Measurements from ENCODE around the gene EPB41. TPM values are rescaled to one million over a fixed set of nuclear protein-coding genes. Genes with fewer than 3 reads are reported as not detected.
"Not testable (repeated sequence)": the region's sequence is repeated elsewhere in the genome, so short reads cannot be mapped to it uniquely, and the experiment has no call there.

Gene EPB41
- 10 to 100 TPM; 50.7 to 60.5 TPM for total RNA-seq

DNA sequence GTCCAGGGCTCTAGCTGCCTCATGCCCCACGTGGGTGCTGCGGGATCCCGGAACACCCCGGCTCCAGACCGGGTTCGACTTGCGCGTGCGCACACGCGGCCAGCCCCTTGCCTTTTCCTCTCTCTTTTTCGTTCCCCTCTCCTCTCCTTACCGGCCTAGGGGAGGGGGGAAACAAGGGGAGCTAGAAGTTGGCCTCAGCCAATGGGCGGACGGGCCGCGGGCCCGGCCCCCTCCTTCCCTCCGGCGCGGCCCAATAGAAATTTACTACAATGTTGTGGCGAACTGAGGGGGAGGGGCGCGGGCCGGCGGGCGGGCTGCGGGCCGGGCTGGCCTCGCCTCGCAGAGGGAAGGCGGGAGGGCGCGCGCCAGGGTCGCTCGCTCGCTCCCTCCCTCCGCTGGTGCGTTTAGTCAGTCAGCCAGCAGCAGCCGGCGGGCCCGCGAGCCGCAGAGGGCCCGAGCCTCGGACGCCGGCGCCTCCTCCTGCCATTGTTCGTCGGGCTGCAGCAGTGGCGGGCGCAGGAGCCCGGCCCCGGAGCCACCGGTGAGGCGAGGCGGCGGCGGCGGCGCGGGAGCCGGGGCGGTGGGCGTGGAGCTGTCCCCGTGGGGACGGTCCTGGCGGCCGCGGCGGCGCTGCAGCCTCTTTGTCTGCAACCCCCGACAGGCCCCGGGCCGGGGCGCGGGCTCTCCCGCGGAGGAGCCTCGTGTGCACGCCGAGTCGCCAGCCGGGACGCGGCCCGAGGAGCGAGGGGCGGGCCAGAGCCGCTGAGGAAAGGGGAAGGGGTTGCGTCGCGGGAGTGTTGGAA lies at the start of gene EPB41:
Gene EPB41 (plus strand): TSS at position 342 of the 803 bp plus-strand sequence. CDS start 72,869 bp downstream, outside the sequence.
- H3K4me3 Mint-ChIP-seq = peak within 1 kb of the TSS; percentile 93
- peaks cover 33 to 41% of the 10 kb centered on the region in 2 donors for H3K4me1 Mint-ChIP-seq (ENCODE audit: low read depth in 2 of 2)
- no peaks in the 10 kb centered on the region for H3K27me3 Mint-ChIP-seq
- DNase-seq (ENCODE audit: low spot score) (peak; percentile 92), ATAC-seq (peak; percentile 94 to 97)
- H3K9me3 Mint-ChIP-seq = no peaks in the 10 kb centered on the region
- peak within 1 kb of the TSS; percentile 67 to 73 for H3K27ac Mint-ChIP-seq
- no peaks in the 10 kb centered on the region for H3K36me3 Mint-ChIP-seq

DNA sequence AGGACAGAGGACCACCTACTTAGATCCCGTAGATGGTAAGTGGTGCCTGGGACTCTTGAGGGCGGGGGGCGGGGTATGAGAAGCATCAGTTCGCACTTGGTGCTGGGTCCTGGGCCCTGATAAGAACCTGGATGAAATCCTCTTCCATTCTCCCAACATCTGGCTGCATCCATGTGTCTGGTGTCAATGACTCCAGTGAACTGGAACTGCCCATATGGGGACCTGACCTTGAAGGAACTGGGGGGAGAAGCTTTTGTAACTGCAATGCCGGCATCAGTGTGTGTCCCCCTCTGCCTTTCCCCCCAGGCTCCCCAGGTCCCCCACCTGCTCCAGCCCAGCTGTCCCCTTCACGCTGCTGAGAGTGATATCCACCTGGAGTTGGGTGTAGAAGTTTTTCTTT lies 49.7 kb upstream of the EPB41 start:
- ATAC-seq = no peak
- no peak for DNase-seq (ENCODE audit: low spot score)
- no peaks in the 10 kb centered on the region for H3K36me3 Mint-ChIP-seq
- no peak overlapping the region for H3K4me3 Mint-ChIP-seq
- H3K9me3 Mint-ChIP-seq = no peaks in the 10 kb centered on the region
- H3K27me3 Mint-ChIP-seq = peaks cover 8% of the 10 kb centered on the region in 2 donors
- no peaks in the 10 kb centered on the region for H3K4me1 Mint-ChIP-seq (ENCODE audit: low read depth in 2 of 2)
- H3K27ac Mint-ChIP-seq = no peak overlapping the region

DNA sequence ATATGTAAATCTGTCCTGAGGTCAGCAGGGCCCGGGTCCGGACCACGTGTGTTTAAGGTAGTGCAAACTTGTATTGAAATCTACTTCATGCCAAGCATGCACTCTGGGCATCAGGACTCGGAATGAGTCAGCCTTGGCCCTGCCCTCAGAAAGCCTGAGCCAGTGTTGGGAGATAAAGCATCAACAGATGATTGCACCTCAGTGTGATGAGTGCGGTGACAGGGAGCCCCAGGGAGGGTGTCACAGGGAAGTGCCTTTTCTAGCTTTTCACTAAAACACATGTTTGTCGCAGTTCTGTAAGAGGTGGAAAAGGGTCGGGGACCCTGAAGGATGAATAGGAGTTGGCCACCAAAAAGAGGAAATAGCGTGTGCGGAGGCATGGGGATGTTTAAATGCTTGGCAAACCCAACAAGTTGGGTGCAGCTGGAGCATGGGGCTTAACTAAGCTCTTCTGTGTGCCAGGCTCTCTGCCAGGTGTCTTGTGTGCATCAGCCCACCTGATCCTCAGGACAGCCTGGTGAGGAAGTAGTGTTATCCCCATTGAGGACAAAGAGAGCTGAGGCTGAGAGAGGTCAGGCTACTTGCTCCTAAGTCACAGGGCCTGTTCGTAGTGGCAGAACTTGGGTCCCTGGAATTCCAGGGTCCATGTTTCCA lies 48.2 kb upstream of the EPB41 start:
- no peaks in the 10 kb centered on the region for H3K4me1 Mint-ChIP-seq (ENCODE audit: low read depth in 2 of 2)
- peaks cover 8% of the 10 kb centered on the region in 2 donors for H3K27me3 Mint-ChIP-seq
- DNase-seq (ENCODE audit: low spot score) (no peak), ATAC-seq (no peak)
- no peaks in the 10 kb centered on the region for H3K9me3 Mint-ChIP-seq
- H3K4me3 Mint-ChIP-seq = no peak overlapping the region
- no peak overlapping the region for H3K27ac Mint-ChIP-seq
- H3K36me3 Mint-ChIP-seq = no peaks in the 10 kb centered on the region

DNA sequence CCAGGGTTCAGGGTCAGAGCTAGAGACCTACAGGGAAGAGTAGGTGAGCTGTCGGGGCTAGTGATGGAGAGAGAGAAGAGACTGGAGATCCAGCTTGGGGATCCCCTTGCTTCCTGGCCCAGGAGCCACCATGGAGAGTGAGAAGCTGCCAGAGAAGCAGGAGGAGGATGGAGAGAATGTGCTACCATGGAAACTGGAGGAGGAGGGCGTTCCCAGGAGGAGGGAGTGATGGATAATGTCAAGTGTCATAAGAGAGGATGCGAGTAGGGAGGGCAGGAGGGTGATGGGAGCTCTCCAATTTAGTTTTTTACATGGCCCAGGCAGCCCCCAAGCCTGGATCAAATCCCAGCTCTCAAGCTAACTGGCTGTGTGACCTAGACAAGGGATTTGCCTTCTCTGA lies 46.5 kb upstream of the EPB41 start:
- Mint-ChIP-seq H3K4me3 (no peak overlapping the region), H3K27ac (no peak overlapping the region), H3K9me3 (no peaks in the 10 kb centered on the region), H3K27me3 (peaks cover 8% of the 10 kb centered on the region in 2 donors), H3K4me1 (ENCODE audit: low read depth in 2 of 2) (no peaks in the 10 kb centered on the region), H3K36me3 (no peaks in the 10 kb centered on the region)
- ATAC-seq = no peak
- DNase-seq (ENCODE audit: low spot score) = no peak

DNA sequence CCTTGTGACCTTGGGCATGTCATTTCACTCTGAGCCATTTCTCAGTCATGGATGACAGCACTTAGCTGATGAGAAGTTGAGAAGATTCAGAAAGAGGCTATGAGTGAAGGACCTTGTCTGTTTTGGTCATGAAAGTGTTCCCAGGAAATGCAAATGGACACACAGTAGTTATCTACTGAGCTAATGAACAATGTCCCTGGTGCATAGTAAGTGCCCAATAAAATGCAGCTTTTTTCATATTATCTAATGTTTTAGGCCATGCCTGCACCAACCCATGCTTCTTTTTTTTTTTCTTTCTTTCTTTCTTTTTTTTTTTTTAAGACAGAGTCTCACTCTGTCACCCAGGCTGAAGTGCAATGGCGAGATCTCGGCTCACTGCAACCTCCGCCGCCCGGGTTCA lies 44.4 kb upstream of the EPB41 start:
- ATAC-seq (no peak), DNase-seq (ENCODE audit: low spot score) (no peak)
- Mint-ChIP-seq H3K27me3 (peaks cover 8 to 10% of the 10 kb centered on the region in 2 donors), H3K36me3 (no peaks in the 10 kb centered on the region), H3K4me3 (no peak overlapping the region), H3K27ac (no peak overlapping the region), H3K9me3 (no peaks in the 10 kb centered on the region), H3K4me1 (ENCODE audit: low read depth in 2 of 2) (no peaks in the 10 kb centered on the region)

DNA sequence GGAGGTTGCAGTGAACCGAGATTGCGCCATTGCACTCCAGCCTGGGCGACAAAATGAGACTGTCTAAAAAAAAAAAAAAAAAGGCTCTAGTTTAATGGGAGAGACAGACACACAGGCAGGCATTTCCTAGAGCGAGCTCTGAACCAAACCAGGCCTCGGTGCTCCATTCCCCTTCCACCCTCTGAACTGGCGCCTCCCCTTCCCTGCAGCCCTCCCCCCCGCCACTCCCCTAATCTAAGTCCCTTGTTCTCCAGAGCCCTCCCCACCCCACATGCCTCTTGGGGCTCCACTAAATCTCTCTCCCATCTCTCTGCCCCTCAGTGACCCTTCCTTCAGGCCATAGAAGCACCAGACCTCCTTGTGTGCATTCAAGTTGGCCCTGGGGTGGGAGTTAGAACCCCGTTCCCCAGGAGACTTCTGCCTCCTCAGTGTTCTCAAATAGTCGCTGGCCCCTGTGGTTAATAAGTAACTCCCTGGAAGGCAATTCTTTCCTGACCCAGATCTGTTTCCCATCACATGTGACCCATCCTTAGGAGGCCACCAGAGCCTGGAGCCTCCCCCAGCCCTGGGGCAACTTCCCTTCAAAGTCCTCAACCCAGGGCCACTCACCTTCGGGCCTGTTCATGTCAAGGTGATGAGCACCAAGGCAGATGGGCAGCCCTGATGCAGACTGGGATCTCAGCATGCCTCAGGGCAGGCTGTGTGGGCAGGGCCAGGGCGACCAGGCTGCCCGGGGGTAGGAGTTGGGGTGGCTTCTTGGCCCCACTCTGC lies 42.6 kb upstream of the EPB41 start:
- Mint-ChIP-seq H3K36me3 (no peaks in the 10 kb centered on the region), H3K4me1 (ENCODE audit: low read depth in 2 of 2) (no peaks in the 10 kb centered on the region), H3K27ac (no peak overlapping the region), H3K9me3 (no peaks in the 10 kb centered on the region), H3K4me3 (no peak overlapping the region), H3K27me3 (peaks cover 8 to 10% of the 10 kb centered on the region in 2 donors)
- ATAC-seq (no peak), DNase-seq (ENCODE audit: low spot score) (no peak)

DNA sequence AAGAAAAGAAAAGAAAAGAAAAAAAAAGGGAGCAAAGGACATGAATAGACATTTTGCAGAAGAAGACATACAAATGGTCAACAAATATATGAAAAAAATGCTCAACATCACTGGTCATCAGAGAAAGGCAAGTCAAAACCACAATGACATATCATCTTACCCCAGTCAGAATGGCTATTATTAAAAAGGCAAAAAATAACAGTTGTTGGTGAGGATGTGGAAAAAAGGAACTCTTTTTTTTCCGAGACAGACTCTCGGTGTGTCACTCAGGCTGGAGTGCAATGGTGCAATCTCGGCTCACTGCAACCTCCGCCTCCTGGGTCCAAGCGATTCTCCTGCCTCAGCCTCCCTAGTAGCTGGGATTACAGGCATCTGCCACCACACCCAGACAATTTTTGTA lies 39.2 kb upstream of the EPB41 start:
- not testable (repeated sequence) for H3K27ac Mint-ChIP-seq; H3K4me1 Mint-ChIP-seq (ENCODE audit: low read depth in 2 of 2); DNase-seq (ENCODE audit: low spot score); H3K36me3 Mint-ChIP-seq; ATAC-seq; H3K9me3 Mint-ChIP-seq; H3K4me3 Mint-ChIP-seq; H3K27me3 Mint-ChIP-seq

DNA sequence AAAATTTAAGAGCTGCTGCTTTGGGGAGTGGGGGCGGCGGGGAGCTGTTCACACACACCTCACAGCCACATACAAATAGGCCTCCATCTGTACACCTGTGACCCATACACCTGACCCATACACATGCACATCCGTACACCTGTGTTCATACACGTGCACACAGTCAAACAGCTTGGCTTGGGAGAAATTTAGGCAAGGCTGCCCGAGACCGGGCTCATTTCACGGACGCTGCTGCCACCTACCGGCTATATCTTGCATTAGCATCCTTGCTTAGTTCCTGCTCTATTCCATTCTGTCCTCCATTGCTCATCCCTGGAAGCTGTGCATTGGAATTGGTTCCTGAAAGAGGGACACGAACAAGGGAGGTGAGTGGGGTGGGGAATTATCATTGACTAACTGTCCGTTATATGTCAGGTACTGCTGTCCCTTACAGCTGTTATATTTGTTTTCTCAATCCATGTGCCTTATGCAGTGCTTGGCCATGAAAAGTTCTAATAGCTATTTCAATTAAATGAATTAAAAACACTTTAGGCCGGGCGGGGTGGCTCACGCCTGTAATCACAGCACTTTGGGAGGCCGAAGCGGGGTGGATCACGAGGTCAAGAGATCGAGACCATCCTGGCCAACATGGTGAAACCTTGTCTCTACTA lies 37.1 kb upstream of the EPB41 start:
- ATAC-seq (peak; percentile 72 to 79), DNase-seq (ENCODE audit: low spot score) (no peak)
- Mint-ChIP-seq H3K4me1 (ENCODE audit: low read depth in 2 of 2) (peaks cover 6 to 7% of the 10 kb centered on the region in 2 donors), H3K36me3 (no peaks in the 10 kb centered on the region), H3K9me3 (no peaks in the 10 kb centered on the region), H3K4me3 (no peak overlapping the region), H3K27ac (no peak overlapping the region), H3K27me3 (peaks cover 0 to 2% of the 10 kb centered on the region in 2 donors)

DNA sequence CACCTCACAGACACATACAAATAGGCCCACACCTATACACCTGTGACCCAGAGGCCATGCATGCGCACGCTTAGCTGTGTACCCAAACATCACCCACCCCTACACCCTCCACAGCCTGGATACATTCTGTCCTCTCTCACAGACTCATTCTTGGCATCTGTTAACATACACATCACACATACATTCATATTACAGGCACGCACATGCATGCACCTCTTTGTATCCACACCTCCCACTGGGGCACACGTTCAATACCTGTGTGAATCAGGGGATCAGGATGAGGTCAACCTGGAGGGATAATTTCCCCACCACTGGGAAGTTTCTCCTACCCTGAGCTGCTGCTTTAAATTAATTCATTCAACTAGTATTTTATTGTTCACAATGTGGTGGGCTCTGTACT lies 35.6 kb upstream of the EPB41 start:
- H3K9me3 Mint-ChIP-seq = no peaks in the 10 kb centered on the region
- no peaks in the 10 kb centered on the region for H3K36me3 Mint-ChIP-seq
- no peaks in the 10 kb centered on the region for H3K27me3 Mint-ChIP-seq
- no peak overlapping the region for H3K4me3 Mint-ChIP-seq
- H3K4me1 Mint-ChIP-seq (ENCODE audit: low read depth in 2 of 2) = peaks cover 12 to 13% of the 10 kb centered on the region in 2 donors
- no peak overlapping the region for H3K27ac Mint-ChIP-seq
- ATAC-seq = peak in 1 of 2 donors; percentile 34
- DNase-seq (ENCODE audit: low spot score) = no peak

DNA sequence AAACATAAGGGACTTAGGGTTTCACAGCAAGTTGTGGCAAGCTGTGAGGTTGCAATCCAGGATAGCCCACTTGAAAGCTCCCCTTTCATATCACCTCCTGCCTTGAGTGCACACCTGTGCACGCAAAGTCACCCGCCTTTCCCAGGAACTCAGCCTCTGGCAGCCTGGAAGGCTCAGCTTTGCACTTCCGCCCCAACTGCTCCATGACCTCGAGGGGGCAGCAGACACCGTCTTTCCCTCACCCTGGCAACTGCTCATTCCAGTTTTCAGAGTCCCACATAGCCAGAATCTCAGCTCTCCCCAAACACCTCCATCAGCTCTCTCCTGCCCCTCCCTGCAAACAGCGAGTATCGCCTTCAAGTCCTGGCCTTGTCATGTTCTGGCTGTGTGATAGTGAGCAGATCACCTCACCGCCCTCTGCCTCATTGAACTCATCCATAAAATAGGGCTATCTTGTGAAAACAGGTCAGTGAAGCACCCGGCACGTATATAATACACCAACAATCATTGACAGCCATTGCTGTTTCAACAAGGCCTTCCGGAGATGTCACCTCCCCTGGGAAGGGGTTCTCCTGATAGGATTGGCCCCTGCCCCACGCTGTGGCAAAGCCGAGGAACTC lies 32.2 kb upstream of the EPB41 start:
- H3K27ac Mint-ChIP-seq = no peak overlapping the region
- peak in 1 of 2 donors; percentile 38 for ATAC-seq
- peak; percentile 82 for DNase-seq (ENCODE audit: low spot score)
- no peaks in the 10 kb centered on the region for H3K36me3 Mint-ChIP-seq
- H3K9me3 Mint-ChIP-seq = no peaks in the 10 kb centered on the region
- H3K4me1 Mint-ChIP-seq (ENCODE audit: low read depth in 2 of 2) = peaks cover 35 to 39% of the 10 kb centered on the region in 2 donors
- no peaks in the 10 kb centered on the region for H3K27me3 Mint-ChIP-seq
- no peak overlapping the region for H3K4me3 Mint-ChIP-seq

DNA sequence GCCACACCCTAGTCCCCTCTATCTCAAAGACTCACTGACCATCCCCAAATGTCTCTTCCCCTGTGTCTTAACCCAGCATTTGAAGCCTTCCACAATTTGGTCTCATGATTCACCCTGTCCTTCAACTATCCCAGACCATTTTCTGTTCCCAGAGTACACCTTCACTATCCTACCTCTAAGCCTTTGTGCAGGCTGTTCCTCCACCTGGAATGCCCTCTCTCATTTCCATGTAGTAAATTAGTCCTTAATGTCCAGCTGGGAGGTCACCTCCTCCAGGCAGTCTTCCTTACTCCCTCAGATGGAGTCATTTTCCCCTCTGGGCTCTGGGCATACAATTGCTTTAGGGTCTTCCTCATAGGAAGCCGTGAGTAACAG lies 31.1 kb upstream of the EPB41 start:
- no peaks in the 10 kb centered on the region for H3K9me3 Mint-ChIP-seq
- ATAC-seq (no peak), DNase-seq (ENCODE audit: low spot score) (no peak)
- H3K36me3 Mint-ChIP-seq = no peaks in the 10 kb centered on the region
- H3K4me1 Mint-ChIP-seq (ENCODE audit: low read depth in 2 of 2) = peaks cover 36 to 43% of the 10 kb centered on the region in 2 donors
- peak overlapping the region; percentile 5 to 50 for H3K27ac Mint-ChIP-seq
- H3K4me3 Mint-ChIP-seq = no peak overlapping the region
- H3K27me3 Mint-ChIP-seq = no peaks in the 10 kb centered on the region

DNA sequence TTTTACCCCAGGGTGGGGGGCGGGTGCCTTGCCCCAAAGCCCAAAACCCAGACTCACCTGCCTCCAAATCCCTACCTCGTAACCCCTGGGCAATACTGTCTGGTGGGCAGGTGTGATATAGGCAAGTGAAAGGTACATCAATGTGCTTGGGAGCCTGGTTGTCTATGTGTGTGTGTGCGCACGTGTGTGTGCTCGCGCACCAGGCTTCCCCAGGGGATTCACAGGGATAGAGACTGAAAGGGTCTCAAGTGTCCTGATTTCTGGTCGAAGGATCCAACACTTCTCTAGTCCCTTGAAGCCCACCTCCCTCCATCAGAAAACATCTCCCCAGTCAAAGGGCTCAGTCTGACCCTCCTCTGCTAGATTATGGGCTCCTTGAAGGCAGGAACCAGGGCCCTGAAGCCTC lies 28.9 kb upstream of the EPB41 start:
- ATAC-seq (no peak), DNase-seq (ENCODE audit: low spot score) (no peak)
- H3K27me3 Mint-ChIP-seq = no peaks in the 10 kb centered on the region
- H3K4me1 Mint-ChIP-seq (ENCODE audit: low read depth in 2 of 2) = peaks cover 43 to 48% of the 10 kb centered on the region in 2 donors
- H3K9me3 Mint-ChIP-seq = no peaks in the 10 kb centered on the region
- no peak overlapping the region for H3K4me3 Mint-ChIP-seq
- H3K27ac Mint-ChIP-seq = peak overlapping the region; percentile 78 to 86
- H3K36me3 Mint-ChIP-seq = no peaks in the 10 kb centered on the region
